ENCODE measurements around the gene PARP3.

Gene PARP3

DNA sequence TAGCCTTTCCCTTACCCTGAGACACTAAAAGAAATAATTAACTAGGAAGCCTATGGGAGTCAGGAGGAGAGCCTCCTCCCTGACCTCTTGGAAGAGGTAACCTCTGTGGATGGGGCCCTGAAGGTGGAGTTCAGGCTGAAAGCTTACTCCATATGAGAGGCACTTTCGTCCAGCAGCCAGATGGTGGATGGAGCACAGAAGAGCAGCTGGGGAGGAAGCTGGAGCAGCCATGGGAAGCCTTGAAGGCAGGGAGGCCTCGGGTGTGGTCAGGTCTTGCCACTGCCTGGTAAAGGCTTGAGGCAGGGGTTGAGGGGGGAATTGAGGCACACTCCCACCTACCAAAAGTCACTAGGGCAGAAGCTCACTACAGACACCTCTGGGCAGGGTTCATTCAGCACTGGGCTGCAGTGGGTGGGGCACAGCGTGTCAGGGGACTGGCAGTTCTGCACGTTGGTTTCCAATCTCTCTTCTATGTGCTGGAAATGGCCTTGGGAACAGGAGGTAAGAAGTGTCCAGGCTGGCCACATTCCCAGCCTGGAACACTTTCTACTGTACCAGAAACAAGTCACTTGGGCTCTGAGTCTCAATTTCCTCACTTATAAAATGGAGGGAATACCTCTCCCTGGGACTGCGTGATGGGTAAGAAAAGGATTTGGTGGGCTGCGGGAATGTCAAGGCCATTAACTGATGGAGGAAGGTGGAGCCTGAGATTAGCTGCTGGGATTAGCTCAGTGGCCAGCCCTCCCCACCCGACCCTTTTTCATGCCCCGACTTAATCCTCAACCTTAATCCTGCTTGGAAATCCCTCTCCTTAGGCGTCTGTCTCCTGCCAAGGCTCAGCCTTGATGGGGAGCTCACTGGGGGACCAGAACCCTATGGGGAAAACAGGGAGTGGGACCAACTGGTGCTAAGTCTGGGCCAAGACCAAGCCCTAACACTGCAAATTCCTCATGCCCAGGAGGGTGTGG, 19.7 kb downstream of the PARP3 start:
- Histone ChIP-seq H3K4me3 (ENCODE audit: low read depth, low read length) (no peak overlapping the region), H3K27ac (ENCODE audit: low read depth, low read length) (no peak overlapping the region), H3K4me1 (ENCODE audit: control insufficient read depth, insufficient read depth, low read length) (peaks cover 39% of the 10 kb centered on the region), H3K9me3 (ENCODE audit: control insufficient read depth, insufficient read depth, low read depth, low read length) (no peaks in the 10 kb centered on the region), H3K9ac (ENCODE audit: low read length) (no peak overlapping the region), H3K36me3 (ENCODE audit: control insufficient read depth, insufficient read depth, low read length) (no peaks in the 10 kb centered on the region), H3K27me3 (ENCODE audit: control insufficient read depth, insufficient read depth, low read length) (peaks cover 31% of the 10 kb centered on the region)

DNA sequence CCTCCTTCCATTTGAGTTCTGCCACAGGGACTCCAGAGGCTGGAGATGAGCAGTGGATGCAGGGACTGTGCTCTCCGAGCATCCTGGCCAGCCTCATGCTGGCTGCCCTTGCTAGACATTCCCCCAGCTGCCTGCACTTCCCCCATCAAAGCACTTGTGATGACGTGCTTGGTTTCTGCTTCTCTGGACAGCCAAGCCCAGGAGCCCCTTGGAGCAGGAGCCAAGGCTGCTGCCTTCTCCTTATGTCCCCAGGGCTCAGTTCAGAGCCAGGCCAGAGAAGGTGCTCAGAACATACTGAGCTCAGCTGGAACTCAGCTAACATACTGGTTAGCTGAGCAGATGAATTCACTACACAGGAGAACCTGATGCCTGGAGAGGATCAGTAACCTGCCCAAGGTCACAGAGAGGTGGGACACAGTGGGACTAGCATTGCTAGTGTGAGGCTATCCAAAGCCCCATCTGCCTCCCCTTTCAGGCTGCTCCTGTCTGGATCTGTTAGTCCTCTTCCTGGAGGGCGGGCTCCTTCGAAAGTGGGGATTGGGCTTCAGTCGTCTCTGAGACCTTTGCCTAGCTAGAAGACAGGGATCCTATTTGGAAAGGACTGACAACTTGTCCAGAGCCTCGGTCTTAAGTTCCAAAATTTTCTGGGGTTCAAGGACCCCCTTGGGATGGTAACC, 20.8 kb downstream of the PARP3 start:
- H3K9me3 ChIP-seq (ENCODE audit: control insufficient read depth, insufficient read depth, low read depth, low read length): no peaks in the 10 kb centered on the region
- H3K4me3 ChIP-seq (ENCODE audit: low read depth, low read length): no peak overlapping the region
- no peaks in the 10 kb centered on the region for H3K36me3 ChIP-seq (ENCODE audit: control insufficient read depth, insufficient read depth, low read length)
- peaks cover 41% of the 10 kb centered on the region for H3K4me1 ChIP-seq (ENCODE audit: control insufficient read depth, insufficient read depth, low read length)
- H3K27me3 ChIP-seq (ENCODE audit: control insufficient read depth, insufficient read depth, low read length): peaks cover 28% of the 10 kb centered on the region
- no peak overlapping the region for H3K9ac ChIP-seq (ENCODE audit: low read length)
- no peak overlapping the region for H3K27ac ChIP-seq (ENCODE audit: low read depth, low read length)

DNA sequence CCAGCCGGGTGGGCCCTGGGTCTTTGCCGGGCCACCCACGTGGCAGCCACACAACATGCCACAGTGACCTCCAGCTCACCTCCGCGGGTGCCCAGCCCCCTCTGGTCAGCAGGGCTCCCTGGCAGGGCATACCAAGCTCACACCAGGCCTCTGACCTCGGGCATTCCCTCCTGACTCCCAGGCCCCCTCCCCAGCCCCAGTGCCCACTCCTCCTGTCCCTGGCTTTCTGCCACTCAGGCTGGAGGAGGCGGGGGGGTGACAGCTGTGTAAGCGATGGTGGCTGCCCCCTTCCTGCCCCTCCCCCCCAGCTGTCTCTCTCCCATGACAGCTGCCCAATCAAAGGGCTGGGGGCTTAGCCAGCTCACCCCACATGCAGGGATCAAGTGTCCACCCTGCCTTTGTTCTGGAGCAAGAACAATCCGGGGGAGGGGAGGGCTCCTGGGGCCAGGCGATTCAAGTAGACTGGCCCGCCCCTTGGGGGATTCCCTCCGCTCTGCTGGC, 21.8 kb downstream of the PARP3 start:
- Histone ChIP-seq H3K36me3 (ENCODE audit: control insufficient read depth, insufficient read depth, low read length) (no peaks in the 10 kb centered on the region), H3K27me3 (ENCODE audit: control insufficient read depth, insufficient read depth, low read length) (peaks cover 28% of the 10 kb centered on the region), H3K9me3 (ENCODE audit: control insufficient read depth, insufficient read depth, low read depth, low read length) (no peaks in the 10 kb centered on the region), H3K27ac (ENCODE audit: low read depth, low read length) (no peak overlapping the region), H3K4me3 (ENCODE audit: low read depth, low read length) (no peak overlapping the region), H3K4me1 (ENCODE audit: control insufficient read depth, insufficient read depth, low read length) (peaks cover 48% of the 10 kb centered on the region), H3K9ac (ENCODE audit: low read length) (no peak overlapping the region)

DNA sequence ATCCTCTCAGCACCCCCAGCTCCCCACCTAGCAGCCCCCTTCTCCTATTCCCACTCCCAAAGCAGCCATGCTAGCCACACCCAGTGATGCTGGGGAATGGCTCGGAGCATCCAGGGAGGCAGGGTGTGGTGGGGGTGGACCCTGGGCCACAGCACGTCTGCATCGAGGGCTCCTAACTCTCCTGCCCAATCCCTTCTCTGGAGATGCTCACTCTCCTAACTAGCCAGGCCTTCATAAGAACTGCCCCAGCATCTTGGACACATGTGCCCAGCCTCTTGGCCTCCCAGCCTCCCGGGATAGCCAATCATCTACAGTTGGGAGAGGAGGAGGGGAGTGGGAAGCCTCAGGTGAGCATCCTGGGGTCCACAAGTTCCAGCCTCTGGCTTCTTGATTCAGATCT, 22.4 kb downstream of the PARP3 start:
- Histone ChIP-seq H3K9ac (ENCODE audit: low read length) (no peak overlapping the region), H3K4me1 (ENCODE audit: control insufficient read depth, insufficient read depth, low read length) (peaks cover 53% of the 10 kb centered on the region)

DNA sequence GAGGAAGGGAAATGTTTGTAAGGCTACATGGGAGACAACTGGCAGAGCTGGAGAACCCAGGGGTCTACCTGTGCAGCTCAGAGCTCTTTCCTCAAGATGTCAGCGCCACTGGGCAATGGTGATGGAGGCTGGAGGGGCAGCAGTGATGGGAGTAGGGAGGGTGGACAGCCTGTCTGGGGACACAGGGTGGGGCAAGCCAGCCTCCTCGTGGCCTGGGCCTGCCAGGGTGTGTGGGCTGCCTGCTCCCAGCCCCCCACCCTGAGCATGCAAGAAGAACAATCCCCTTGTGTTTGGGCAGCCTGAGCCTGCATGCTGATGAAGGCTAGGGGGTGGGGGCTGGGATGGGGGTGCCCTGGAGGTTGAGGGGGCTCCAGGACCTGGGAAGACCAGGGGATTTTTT, 23.9 kb downstream of the PARP3 start:
- H3K9ac ChIP-seq (ENCODE audit: low read length): no peak overlapping the region
- H3K27ac ChIP-seq (ENCODE audit: low read depth, low read length): no peak overlapping the region
- H3K36me3 ChIP-seq (ENCODE audit: control insufficient read depth, insufficient read depth, low read length): no peaks in the 10 kb centered on the region
- no peaks in the 10 kb centered on the region for H3K9me3 ChIP-seq (ENCODE audit: control insufficient read depth, insufficient read depth, low read depth, low read length)
- peaks cover 25% of the 10 kb centered on the region for H3K27me3 ChIP-seq (ENCODE audit: control insufficient read depth, insufficient read depth, low read length)
- H3K4me3 ChIP-seq (ENCODE audit: low read depth, low read length): peak overlapping the region; percentile 57; the same call in 1 of the 2 replicates
- peaks cover 54% of the 10 kb centered on the region for H3K4me1 ChIP-seq (ENCODE audit: control insufficient read depth, insufficient read depth, low read length)

More for the DNA sequence above, 22.4 kb downstream of the PARP3 start:
- no peak overlapping the region for H3K27ac ChIP-seq (ENCODE audit: low read depth, low read length)
- no peaks in the 10 kb centered on the region for H3K36me3 ChIP-seq (ENCODE audit: control insufficient read depth, insufficient read depth, low read length)
- H3K27me3 ChIP-seq (ENCODE audit: control insufficient read depth, insufficient read depth, low read length): peaks cover 28% of the 10 kb centered on the region
- no peaks in the 10 kb centered on the region for H3K9me3 ChIP-seq (ENCODE audit: control insufficient read depth, insufficient read depth, low read depth, low read length)
- H3K4me3 ChIP-seq (ENCODE audit: low read depth, low read length): no peak overlapping the region

DNA sequence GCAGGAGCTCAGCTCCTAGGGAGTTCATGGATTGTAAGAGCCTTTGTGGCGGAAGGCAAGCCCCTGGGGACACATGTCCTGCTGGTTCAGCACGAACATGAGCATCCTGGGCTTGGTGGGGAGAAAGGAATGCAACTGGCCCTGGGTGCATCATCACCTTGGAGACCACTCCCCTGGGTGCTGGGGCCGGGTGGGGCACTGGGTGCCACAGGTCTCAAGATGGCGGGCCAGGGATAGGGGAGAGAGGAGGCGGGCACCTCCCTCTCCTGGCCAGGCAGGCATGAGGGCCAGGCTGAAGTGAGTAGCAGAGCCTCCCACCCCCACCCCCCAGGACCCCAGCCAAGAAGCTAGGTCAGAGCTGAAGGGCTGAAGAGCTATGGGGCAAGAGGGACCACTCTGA, 24.3 kb downstream of the PARP3 start:
- Histone ChIP-seq H3K27ac (ENCODE audit: low read depth, low read length) (no peak overlapping the region), H3K9me3 (ENCODE audit: control insufficient read depth, insufficient read depth, low read depth, low read length) (no peaks in the 10 kb centered on the region), H3K9ac (ENCODE audit: low read length) (no peak overlapping the region), H3K36me3 (ENCODE audit: control insufficient read depth, insufficient read depth, low read length) (no peaks in the 10 kb centered on the region), H3K4me3 (ENCODE audit: low read depth, low read length) (peak overlapping the region; percentile 57), H3K4me1 (ENCODE audit: control insufficient read depth, insufficient read depth, low read length) (peaks cover 57% of the 10 kb centered on the region), H3K27me3 (ENCODE audit: control insufficient read depth, insufficient read depth, low read length) (peaks cover 25% of the 10 kb centered on the region)

DNA sequence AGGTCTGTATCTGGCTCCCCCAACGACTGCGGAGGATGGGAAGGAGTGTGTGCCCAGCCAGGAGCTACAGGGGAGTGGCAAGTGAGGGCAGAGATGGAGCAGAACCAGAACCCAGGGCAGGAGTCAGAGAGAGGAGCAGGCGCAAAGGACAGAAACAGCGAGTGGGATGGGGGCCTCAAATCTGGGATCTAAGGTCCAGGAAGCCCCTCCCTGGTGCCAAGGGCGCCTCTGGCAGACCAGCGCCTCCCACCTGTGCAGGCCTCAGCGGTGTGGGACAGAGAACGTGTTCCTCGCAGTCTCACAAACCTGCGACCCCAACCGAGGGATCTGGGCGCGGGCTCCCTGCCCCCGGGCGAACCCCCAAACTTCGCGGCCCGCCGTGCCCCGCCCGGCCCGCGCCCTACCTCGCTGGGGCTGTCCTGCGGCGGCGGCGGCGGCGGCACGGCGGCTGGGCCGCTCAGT, 24.8 kb downstream of the PARP3 start:
- Histone ChIP-seq H3K36me3 (ENCODE audit: control insufficient read depth, insufficient read depth, low read length) (no peaks in the 10 kb centered on the region), H3K9me3 (ENCODE audit: control insufficient read depth, insufficient read depth, low read depth, low read length) (no peaks in the 10 kb centered on the region), H3K27ac (ENCODE audit: low read depth, low read length) (no peak overlapping the region), H3K4me3 (ENCODE audit: low read depth, low read length) (peak overlapping the region; percentile 57), H3K4me1 (ENCODE audit: control insufficient read depth, insufficient read depth, low read length) (peaks cover 57% of the 10 kb centered on the region), H3K27me3 (ENCODE audit: control insufficient read depth, insufficient read depth, low read length) (peaks cover 25% of the 10 kb centered on the region), H3K9ac (ENCODE audit: low read length) (peak overlapping the region; percentile 10)

DNA sequence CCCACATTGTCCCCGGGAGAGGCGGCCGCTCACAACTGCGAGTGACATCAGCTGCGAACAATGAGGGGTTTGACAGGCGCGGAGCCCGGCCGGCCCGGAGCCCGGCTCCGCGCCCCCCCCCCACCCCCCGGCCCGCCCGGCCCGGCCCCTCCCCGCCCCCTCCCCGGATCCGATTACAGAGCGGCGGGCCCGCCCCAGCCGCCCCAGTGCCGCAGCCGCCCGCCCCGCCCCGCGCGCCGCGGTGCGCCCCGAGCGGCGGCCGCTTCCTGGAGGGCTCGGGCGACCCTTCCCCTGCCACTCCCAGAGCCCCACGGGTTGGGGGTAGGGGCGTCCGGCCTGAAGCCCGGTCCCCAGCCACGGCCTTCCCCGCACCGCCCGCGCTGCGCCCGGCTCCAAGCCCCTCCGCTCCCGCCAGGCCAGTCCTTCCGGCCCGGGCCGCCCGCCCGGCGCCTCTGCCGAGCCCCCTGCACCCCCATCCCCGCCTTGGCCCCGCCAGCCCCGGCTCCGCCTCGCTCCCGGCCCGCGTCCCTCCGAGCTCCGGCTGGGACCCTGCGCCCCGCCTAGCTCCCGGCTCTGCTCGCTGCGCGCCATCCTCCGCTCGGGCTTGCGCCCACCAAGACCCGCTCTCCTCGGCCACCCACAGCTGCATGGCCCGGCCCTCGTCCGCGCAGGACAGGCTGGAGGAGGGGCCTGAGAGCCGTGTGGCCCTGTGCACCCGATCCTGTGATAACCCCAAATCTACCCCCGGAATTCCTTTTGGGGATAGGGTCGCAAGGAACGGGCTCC, 25.4 kb downstream of the PARP3 start, which contains the start of gene PCBP4:
TSS of gene PCBP4 (minus strand) at position 71 of the 786 bp plus-strand sequence. CDS start 6,214 bp downstream, outside the sequence.
- H3K4me1 ChIP-seq (ENCODE audit: control insufficient read depth, insufficient read depth, low read length): peaks cover 56% of the 10 kb centered on the region
- peak within 1 kb of the TSS; percentile 73; the same call in 1 of the 2 replicates for H3K27ac ChIP-seq (ENCODE audit: low read depth, low read length)

DNA sequence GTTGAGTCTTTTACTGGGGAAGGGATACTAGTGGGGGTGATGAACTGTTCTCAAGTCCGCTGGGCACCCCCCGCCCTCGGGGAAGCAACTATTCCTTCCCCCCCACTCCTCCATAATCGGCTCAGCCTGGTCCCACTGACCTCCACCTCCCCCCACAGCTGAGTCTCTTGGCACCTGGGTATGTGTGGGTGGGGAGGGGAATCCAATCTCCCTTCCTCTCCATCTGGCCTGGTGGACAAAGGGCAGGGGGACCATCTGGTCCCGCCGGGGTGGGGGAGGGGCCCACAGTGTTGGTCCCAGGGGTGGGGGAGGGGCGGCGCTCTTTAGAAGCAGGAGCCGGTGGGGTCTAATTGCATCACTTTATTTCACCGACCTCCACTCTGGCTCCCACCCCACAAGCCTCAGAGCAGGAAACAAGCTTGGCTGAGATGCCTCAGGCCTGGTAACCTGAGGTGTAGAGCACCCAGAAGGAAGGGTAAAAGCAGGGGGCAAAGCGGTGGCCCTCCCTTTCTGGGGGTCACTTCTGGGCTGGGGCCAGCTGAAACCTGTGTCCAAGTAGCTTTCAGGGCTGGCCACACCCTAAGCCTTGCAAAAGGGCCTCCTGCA, 26.1 kb downstream of the PARP3 start:
- H3K9ac ChIP-seq (ENCODE audit: low read length): peak overlapping the region; percentile 91
- H3K27ac ChIP-seq (ENCODE audit: low read depth, low read length): peak overlapping the region; percentile 79
- peaks cover 18% of the 10 kb centered on the region for H3K27me3 ChIP-seq (ENCODE audit: control insufficient read depth, insufficient read depth, low read length)
- H3K4me1 ChIP-seq (ENCODE audit: control insufficient read depth, insufficient read depth, low read length): peaks cover 49% of the 10 kb centered on the region
- no peaks in the 10 kb centered on the region for H3K36me3 ChIP-seq (ENCODE audit: control insufficient read depth, insufficient read depth, low read length)
- H3K9me3 ChIP-seq (ENCODE audit: control insufficient read depth, insufficient read depth, low read depth, low read length): no peaks in the 10 kb centered on the region
- peak overlapping the region; percentile 68 for H3K4me3 ChIP-seq (ENCODE audit: low read depth, low read length)

More for the DNA sequence above, 25.4 kb downstream of the PARP3 start, which contains the start of gene PCBP4:
- Histone ChIP-seq H3K4me3 (ENCODE audit: low read depth, low read length) (peak within 1 kb of the TSS; percentile 68), H3K9ac (ENCODE audit: low read length) (peak within 1 kb of the TSS; percentile 91), H3K27me3 (ENCODE audit: control insufficient read depth, insufficient read depth, low read length) (peaks cover 24% of the 10 kb centered on the region), H3K36me3 (ENCODE audit: control insufficient read depth, insufficient read depth, low read length) (no peaks in the 10 kb centered on the region), H3K9me3 (ENCODE audit: control insufficient read depth, insufficient read depth, low read depth, low read length) (no peaks in the 10 kb centered on the region)
